Body of pancreas (tissue), 4 donors: Measurements from ENCODE around the gene NR3C2.

Experiments used
- CTCF ChIP-seq, 7 experiments: fragments of 450-650 bp in 4 of 7; fragments of 200-600 bp in 3 of 7; sonication (generic) in 3 of 7; IDR thresholded peaks; one replicate each; pipeline ENCODE4 v1.5.1; 2016 to 2019; ENCODE audit warnings: antibody characterized with exemption in 7 of 7
- POLR2A ChIP-seq, 3 donors: fragments of 450-650 bp; IDR thresholded peaks; one replicate each; pipeline ENCODE4 v1.6.1; 2016; ENCODE audit warnings: antibody characterized with exemption in 3 of 3, mild to moderate bottlenecking in 2 of 3

DNA sequence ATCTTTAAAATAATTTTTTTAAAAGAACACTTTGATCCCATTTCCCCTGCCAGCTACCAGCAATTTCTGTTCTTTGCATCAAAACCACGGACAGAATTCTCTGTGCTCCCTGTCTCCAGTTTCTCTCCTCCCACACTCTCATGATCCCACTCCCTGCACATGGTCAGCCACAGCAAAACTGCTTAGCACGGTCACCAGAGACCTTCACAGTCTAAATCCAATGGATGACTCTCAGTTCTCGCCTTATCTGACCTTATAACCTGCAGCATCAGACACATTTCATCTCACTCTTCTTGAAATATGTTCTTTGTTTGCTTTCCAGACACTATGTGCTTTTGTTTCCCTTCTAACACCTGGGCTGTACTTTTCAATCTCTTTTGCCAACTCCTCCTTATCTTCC, 131.5 kb downstream of the NR3C2 start:
- TF ChIP-seq CTCF (IDR thresholded peaks at IDR 0.05) = no peak
- TF ChIP-seq POLR2A (IDR thresholded peaks at IDR 0.05) = no peak
